ENCODE data around the gene ANKRD29. TPM values are rescaled to one million over a fixed set of nuclear protein-coding genes. Genes with fewer than 3 reads are reported as not detected.

ANKRD29 gene
- not detected in 2 replicates for total RNA-seq

GRCh38 chr18:23662309-23663263 lies at the start of gene ANKRD29:
ANKRD29 (minus strand) TSS chr18:23662911; CDS start chr18:23662730, 181 bp downstream.
- ChIA-PET CTCF (no interaction called here), POLR2A (interaction anchor here (0.6 kb wide), 1 partner anchor 300 kb away, joined by 3 read pairs; no protein-coding TSS in a partner anchor)
- H3K27me3 Mint-ChIP-seq: peaks cover 44% of the 10 kb centered on the region
- no peaks in the 10 kb centered on the region for H3K9me3 Mint-ChIP-seq
- ATAC-seq (ENCODE audit: low read depth) (peak; percentile 57), DNase-seq (peak; percentile 18)
- H3K4me3 Mint-ChIP-seq: peak within 1 kb of the TSS; percentile 78
- H3K36me3 Mint-ChIP-seq (ENCODE audit: low read depth): no peaks in the 10 kb centered on the region
- H3K4me1 Mint-ChIP-seq: peaks cover 15% of the 10 kb centered on the region
- TF ChIP-seq CTCF (IDR thresholded peaks at IDR 0.05): no peak
- intact Hi-C loops (cut with micrococcal nuclease): no loop called here
- H3K27ac Mint-ChIP-seq: no peak within 1 kb of the TSS

GRCh38 chr18:23712445-23712844 lies 49.7 kb upstream of the ANKRD29 start:
- ChIA-PET CTCF (interaction anchor here (0.7 kb wide), 1 partner anchor 398 kb away, joined by 3 read pairs; no protein-coding TSS in a partner anchor), POLR2A (no interaction called here)
- Mint-ChIP-seq H3K4me3 (no peak overlapping the region), H3K27ac (no peak overlapping the region), H3K9me3 (no peaks in the 10 kb centered on the region), H3K27me3 (peaks cover 15% of the 10 kb centered on the region), H3K4me1 (no peaks in the 10 kb centered on the region), H3K36me3 (ENCODE audit: low read depth) (no peaks in the 10 kb centered on the region)
- TF ChIP-seq CTCF (IDR thresholded peaks at IDR 0.05): no peak
- intact Hi-C loops (cut with micrococcal nuclease): no loop called here
- DNase-seq (no peak), ATAC-seq (ENCODE audit: low read depth) (no peak)

- ChIA-PET CTCF (no interaction called here), POLR2A (no interaction called here)
- DNase-seq (no peak), ATAC-seq (ENCODE audit: low read depth) (no peak)
- no peak overlapping the region for H3K27ac Mint-ChIP-seq
- H3K36me3 Mint-ChIP-seq (ENCODE audit: low read depth): no peaks in the 10 kb centered on the region
- H3K27me3 Mint-ChIP-seq: peaks cover 19% of the 10 kb centered on the region
- TF ChIP-seq CTCF (IDR thresholded peaks at IDR 0.05): no peak
- no peaks in the 10 kb centered on the region for H3K4me1 Mint-ChIP-seq
- intact Hi-C loops (cut with micrococcal nuclease): no loop called here
- no peak overlapping the region for H3K4me3 Mint-ChIP-seq
- H3K9me3 Mint-ChIP-seq: no peaks in the 10 kb centered on the region
These were observed 48.7 kb upstream of the ANKRD29 start for GRCh38 chr18:23711426-23711825.

- H3K27me3 Mint-ChIP-seq: peaks cover 19% of the 10 kb centered on the region
- DNase-seq (no peak), ATAC-seq (ENCODE audit: low read depth) (no peak)
- TF ChIP-seq CTCF (IDR thresholded peaks at IDR 0.05): no peak
- POLR2A ChIA-PET: no interaction called here
- no peaks in the 10 kb centered on the region for H3K4me1 Mint-ChIP-seq
- no peaks in the 10 kb centered on the region for H3K36me3 Mint-ChIP-seq (ENCODE audit: low read depth)
- no peaks in the 10 kb centered on the region for H3K9me3 Mint-ChIP-seq
- CTCF ChIA-PET: no interaction called here
- no peak overlapping the region for H3K27ac Mint-ChIP-seq
- H3K4me3 Mint-ChIP-seq: no peak overlapping the region
- intact Hi-C loops (cut with micrococcal nuclease): no loop called here
These were observed 48.2 kb upstream of the ANKRD29 start for GRCh38 chr18:23710946-23711345.

- CTCF ChIA-PET: no interaction called here
- intact Hi-C loops (cut with micrococcal nuclease): no loop called here
These were observed 47.4 kb upstream of the ANKRD29 start for GRCh38 chr18:23710068-23710527.

More at GRCh38 chr18:23710068-23710527, 47.4 kb upstream of the ANKRD29 start:
- H3K36me3 Mint-ChIP-seq (ENCODE audit: low read depth): no peaks in the 10 kb centered on the region
- DNase-seq (no peak), ATAC-seq (ENCODE audit: low read depth) (no peak)
- no peaks in the 10 kb centered on the region for H3K4me1 Mint-ChIP-seq
- no peak for TF ChIP-seq CTCF (IDR thresholded peaks at IDR 0.05)
- peaks cover 19% of the 10 kb centered on the region for H3K27me3 Mint-ChIP-seq
- H3K27ac Mint-ChIP-seq: no peak overlapping the region
- POLR2A ChIA-PET: no interaction called here
- no peak overlapping the region for H3K4me3 Mint-ChIP-seq
- no peaks in the 10 kb centered on the region for H3K9me3 Mint-ChIP-seq

Data from activated B cell treated with CpG ODN at 0.5 μM for 24 hours (primary cell).